OCI-LY7 (cell line): ENCODE measurements around the gene ARHGAP21.
"Not testable (repeated sequence)": the region's sequence is repeated elsewhere in the genome, so short reads cannot be mapped to it uniquely, and the experiment has no call there.

ENCODE experiments used
- EZH2phosphoT487 ChIP-seq: fragments of 200-600 bp; sonication (generic); IDR thresholded peaks from 2 replicates; pipeline ENCODE4 v1.6.1; 2018; ENCODE audit warnings: low read depth, borderline replicate concordance, mild to moderate bottlenecking, mixed run types, antibody characterized with exemption, low read length, moderate library complexity, mixed read lengths
- TF ChIP-seq, protein P1 (sequence below): fragments of 200-600 bp; sonication (generic); conservative IDR thresholded peaks from 2 replicates; pipeline ENCODE4 v1.5.1; 2014; ENCODE audit warnings: mild to moderate bottlenecking, antibody characterized with exemption, low read length, moderate library complexity, mixed read lengths

DNA sequence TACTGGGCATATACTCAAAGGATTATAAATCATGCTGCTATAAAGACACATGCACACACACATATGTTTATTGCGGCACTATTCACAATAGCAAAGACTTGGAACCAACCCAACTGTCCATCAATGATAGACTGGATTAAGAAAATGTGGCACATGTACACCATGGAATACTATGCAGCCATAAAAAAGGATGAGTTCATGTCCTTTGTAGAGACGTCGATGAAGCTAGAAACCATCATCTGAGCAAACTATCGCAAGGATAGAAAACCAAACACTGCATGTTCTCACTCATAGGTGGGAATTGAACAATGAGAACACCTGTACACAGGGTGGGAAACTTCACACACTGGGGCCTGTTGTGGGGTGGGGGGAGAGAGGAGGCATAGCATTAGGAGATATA lies 65.4 kb downstream of the ARHGAP21 start:
- TF ChIP-seq, protein P1, sequence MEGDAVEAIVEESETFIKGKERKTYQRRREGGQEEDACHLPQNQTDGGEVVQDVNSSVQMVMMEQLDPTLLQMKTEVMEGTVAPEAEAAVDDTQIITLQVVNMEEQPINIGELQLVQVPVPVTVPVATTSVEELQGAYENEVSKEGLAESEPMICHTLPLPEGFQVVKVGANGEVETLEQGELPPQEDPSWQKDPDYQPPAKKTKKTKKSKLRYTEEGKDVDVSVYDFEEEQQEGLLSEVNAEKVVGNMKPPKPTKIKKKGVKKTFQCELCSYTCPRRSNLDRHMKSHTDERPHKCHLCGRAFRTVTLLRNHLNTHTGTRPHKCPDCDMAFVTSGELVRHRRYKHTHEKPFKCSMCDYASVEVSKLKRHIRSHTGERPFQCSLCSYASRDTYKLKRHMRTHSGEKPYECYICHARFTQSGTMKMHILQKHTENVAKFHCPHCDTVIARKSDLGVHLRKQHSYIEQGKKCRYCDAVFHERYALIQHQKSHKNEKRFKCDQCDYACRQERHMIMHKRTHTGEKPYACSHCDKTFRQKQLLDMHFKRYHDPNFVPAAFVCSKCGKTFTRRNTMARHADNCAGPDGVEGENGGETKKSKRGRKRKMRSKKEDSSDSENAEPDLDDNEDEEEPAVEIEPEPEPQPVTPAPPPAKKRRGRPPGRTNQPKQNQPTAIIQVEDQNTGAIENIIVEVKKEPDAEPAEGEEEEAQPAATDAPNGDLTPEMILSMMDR, result not testable (repeated sequence)
- not testable (repeated sequence) for TF ChIP-seq EZH2phosphoT487
